MM.1S (cell line): ENCODE measurements around the gene EPHA6.

ENCODE experiments used
- CTCF ChIP-seq: fragments of 300-600 bp; sonication (generic); IDR thresholded peaks from 2 replicates; pipeline ENCODE4 v1.5.1; 2016; ENCODE audit warnings: antibody characterized with exemption, low read length, mixed read lengths
- EZH2 ChIP-seq: fragments of 300-600 bp; sonication (generic); optimal IDR thresholded peaks from 2 replicates; pipeline ENCODE3; 2017; ENCODE audit warnings: low read depth, mild to moderate bottlenecking, antibody characterized with exemption, low read length, mixed read lengths

- TF ChIP-seq CTCF (no peak), EZH2 (no peak)
These were observed 885.5 kb downstream of the EPHA6 start for GRCh38 chr3:97699889-97700288.
